Measurements from ENCODE around the gene TBX20. TPM values are rescaled to one million over a fixed set of nuclear protein-coding genes. Genes with fewer than 3 reads are reported as not detected.

TBX20 gene
- total RNA-seq, 1 experiment from 2014 or later = 2.5 TPM

- TF ChIP-seq CTCF (IDR thresholded peaks at IDR 0.05; ENCODE audit: insufficient read depth in 1 of 2, low read depth in 1 of 2, low read length in 1 of 2, severe bottlenecking in 1 of 2, unreplicated experiment in 1 of 2) = no peak
- Histone ChIP-seq H3K27me3 (replicated peaks; ENCODE audit: control insufficient read depth, insufficient read depth, low read length) (no peaks in the 10 kb centered on the region), H3K36me3 (ENCODE audit: control insufficient read depth, insufficient read depth, low read length) (no peaks in the 10 kb centered on the region), H3K9me3 (no peaks in the 10 kb centered on the region), H3K4me3 (ENCODE audit: low read depth, low read length) (no peak overlapping the region), H3K4me1 (no peaks in the 10 kb centered on the region)
- peaks cover 5% of the 10 kb centered on the region for H3K27me3 Mint-ChIP-seq (ENCODE audit: insufficient read depth, unreplicated experiment)
- intact Hi-C loops (cut with micrococcal nuclease; ENCODE audit: unreplicated experiment) = no loop called here
- no peak overlapping the region for H3K4me3 Mint-ChIP-seq (ENCODE audit: unreplicated experiment)
- H3K27ac Mint-ChIP-seq (ENCODE audit: unreplicated experiment) = no peak overlapping the region
- H3K9me3 Mint-ChIP-seq (ENCODE audit: unreplicated experiment) = no peaks in the 10 kb centered on the region
- ChIA-PET CTCF (no interaction called here), POLR2A (no interaction called here)
- no TSS peak for BruUV-seq (replicated peaks)
- H3K4me1 Mint-ChIP-seq (ENCODE audit: low read depth, unreplicated experiment) = no peaks in the 10 kb centered on the region
- H3K36me3 Mint-ChIP-seq (ENCODE audit: insufficient read depth, unreplicated experiment) = no peaks in the 10 kb centered on the region
- DNase-seq = no peak
These were observed 2.6 kb upstream of the TBX20 start for GRCh38 chr7:35256256-35257175.

GRCh38 chr7:35255443-35256255 lies 1.7 kb upstream of the TBX20 start:
- no peak for TF ChIP-seq CTCF (IDR thresholded peaks at IDR 0.05; ENCODE audit: insufficient read depth in 1 of 2, low read depth in 1 of 2, low read length in 1 of 2, severe bottlenecking in 1 of 2, unreplicated experiment in 1 of 2)
- intact Hi-C loops (cut with micrococcal nuclease; ENCODE audit: unreplicated experiment) = no loop called here
- ChIA-PET POLR2A (no interaction called here), CTCF (no interaction called here)
- Histone ChIP-seq H3K4me1 (no peaks in the 10 kb centered on the region), H3K4me3 (ENCODE audit: low read depth, low read length) (no peak overlapping the region), H3K27me3 (replicated peaks; ENCODE audit: control insufficient read depth, insufficient read depth, low read length) (no peaks in the 10 kb centered on the region), H3K36me3 (ENCODE audit: control insufficient read depth, insufficient read depth, low read length) (no peaks in the 10 kb centered on the region), H3K9me3 (no peaks in the 10 kb centered on the region)
- Mint-ChIP-seq H3K36me3 (ENCODE audit: insufficient read depth, unreplicated experiment) (no peaks in the 10 kb centered on the region), H3K27me3 (ENCODE audit: insufficient read depth, unreplicated experiment) (peaks cover 5% of the 10 kb centered on the region), H3K9me3 (ENCODE audit: unreplicated experiment) (no peaks in the 10 kb centered on the region), H3K27ac (ENCODE audit: unreplicated experiment) (no peak overlapping the region), H3K4me3 (ENCODE audit: unreplicated experiment) (no peak overlapping the region), H3K4me1 (ENCODE audit: low read depth, unreplicated experiment) (no peaks in the 10 kb centered on the region)
- BruUV-seq (replicated peaks) = no TSS peak
- DNase-seq = no peak

GRCh38 chr7:35254496-35255442 lies 869 bp upstream of the TBX20 start:
- H3K27ac Mint-ChIP-seq (ENCODE audit: unreplicated experiment) = no peak overlapping the region

More at GRCh38 chr7:35254496-35255442, 869 bp upstream of the TBX20 start:
- no peak for TF ChIP-seq CTCF (IDR thresholded peaks at IDR 0.05; ENCODE audit: insufficient read depth in 1 of 2, low read depth in 1 of 2, low read length in 1 of 2, severe bottlenecking in 1 of 2, unreplicated experiment in 1 of 2)
- POLR2A ChIA-PET = no interaction called here
- Histone ChIP-seq H3K9me3 (no peaks in the 10 kb centered on the region), H3K4me1 (no peaks in the 10 kb centered on the region), H3K4me3 (ENCODE audit: low read depth, low read length) (peak overlapping the region; percentile 63), H3K36me3 (ENCODE audit: control insufficient read depth, insufficient read depth, low read length) (no peaks in the 10 kb centered on the region), H3K27me3 (replicated peaks; ENCODE audit: control insufficient read depth, insufficient read depth, low read length) (no peaks in the 10 kb centered on the region)
- no peak for DNase-seq
- no peaks in the 10 kb centered on the region for H3K4me1 Mint-ChIP-seq (ENCODE audit: low read depth, unreplicated experiment)
- CTCF ChIA-PET = no interaction called here
- H3K4me3 Mint-ChIP-seq (ENCODE audit: unreplicated experiment) = no peak overlapping the region
- no peaks in the 10 kb centered on the region for H3K9me3 Mint-ChIP-seq (ENCODE audit: unreplicated experiment)
- no TSS peak for BruUV-seq (replicated peaks)
- intact Hi-C loops (cut with micrococcal nuclease; ENCODE audit: unreplicated experiment) = no loop called here
- H3K27me3 Mint-ChIP-seq (ENCODE audit: insufficient read depth, unreplicated experiment) = peaks cover 5% of the 10 kb centered on the region
- no peaks in the 10 kb centered on the region for H3K36me3 Mint-ChIP-seq (ENCODE audit: insufficient read depth, unreplicated experiment)
